Neural cell (in vitro differentiated cells): ENCODE results near the gene NOSTRIN. TPM values are rescaled to one million over a fixed set of nuclear protein-coding genes. Genes with fewer than 3 reads are reported as not detected.

Experiments
- H2AFZ ChIP-seq: fragments of 200-600, 300-800 bp; sonication (generic), shearing (Covaris generic); 2 replicates; pipeline ENCODE4 v1.6.0; 2014; ENCODE audit warnings: low read depth, mild to moderate bottlenecking, antibody characterized with exemption, low read length, moderate library complexity
- H3F3A ChIP-seq: fragments of 200-600 bp; shearing (Covaris generic); 2 replicates; pipeline ENCODE4 v1.6.1; 2016; ENCODE audit warnings: mild to moderate bottlenecking, moderate library complexity, mixed read lengths, antibody characterized with exemption, low read length; ENCODE audit not compliant: insufficient read depth, poor library complexity, severe bottlenecking
- H3K27ac ChIP-seq: fragments of 200-600, 300-800 bp; sonication (generic), shearing (Covaris generic); 2 replicates; pipeline ENCODE4 v1.5.1; 2014; ENCODE audit warnings: mild to moderate bottlenecking, low read length, moderate library complexity
- H3K27me3 ChIP-seq: fragments of 300-800, 200-600 bp; sonication (generic), shearing (Covaris generic); 2 replicates; pipeline ENCODE4 v1.6.0; 2014; ENCODE audit warnings: mild to moderate bottlenecking, low read depth, low read length, moderate library complexity; ENCODE audit not compliant: insufficient read depth
- H3K36me3 ChIP-seq: fragments of 300-800, 200-600 bp; sonication (generic), shearing (Covaris generic); 2 replicates; pipeline ENCODE4 v1.5.1; 2014; ENCODE audit warnings: mild to moderate bottlenecking, antibody characterized with exemption, low read length, moderate library complexity; ENCODE audit not compliant: insufficient read depth
- H3K4me2 ChIP-seq: fragments of 300-800, 200-600 bp; sonication (generic), shearing (Covaris generic); 2 replicates; pipeline ENCODE4 v1.6.0; 2014; ENCODE audit warnings: mild to moderate bottlenecking, low read length
- H3K4me3 ChIP-seq: fragments of 300-800, 200-600 bp; sonication (generic), shearing (Covaris generic); 2 replicates; pipeline ENCODE4 v1.5.1; 2014; ENCODE audit warnings: mild to moderate bottlenecking, low read length, moderate library complexity
- H3K79me2 ChIP-seq: fragments of 200-600 bp; shearing (Covaris generic); replicated peaks from 2 replicates; pipeline ENCODE4 v1.6.0; 2014; ENCODE audit warnings: mild to moderate bottlenecking, low read length, moderate library complexity; ENCODE audit not compliant: insufficient read depth
- H3K9ac ChIP-seq: fragments of 300-800, 200-600 bp; sonication (generic), shearing (Covaris generic); 2 replicates; pipeline ENCODE4 v1.6.1; 2016; ENCODE audit warnings: mild to moderate bottlenecking, low read length, mixed read lengths
- H3K9me2 ChIP-seq: fragments of 200-600 bp; shearing (Covaris generic); 2 replicates; pipeline ENCODE4 v1.6.1; 2016; ENCODE audit warnings: mild to moderate bottlenecking, low read length, mixed read lengths; ENCODE audit not compliant: insufficient read depth
- H3K9me3 ChIP-seq: fragments of 200-600, 300-800 bp; sonication (generic), shearing (Covaris generic); 2 replicates; pipeline ENCODE4 v1.6.1; 2016; ENCODE audit warnings: mild to moderate bottlenecking, mixed run types, low read length, moderate library complexity, mixed read lengths
- H4K20me1 ChIP-seq: fragments of 200-600 bp; shearing (Covaris generic); 2 replicates; pipeline ENCODE4 v1.6.1; 2016; ENCODE audit warnings: mild to moderate bottlenecking, mixed run types; ENCODE audit not compliant: insufficient read depth
- EP300 ChIP-seq: fragments of 450-650 bp; conservative IDR thresholded peaks from 2 replicates; pipeline ENCODE4 v1.6.1; 2014; ENCODE audit warnings: antibody characterized with exemption, mild to moderate bottlenecking, moderate library complexity; ENCODE audit not compliant: poor library complexity, severe bottlenecking
- EZH2 ChIP-seq: fragments of 200-600, 300-800 bp; shearing (Covaris generic), sonication (generic); IDR thresholded peaks from 2 replicates; pipeline ENCODE4 v1.6.1; 2014; ENCODE audit warnings: antibody characterized with exemption, low read length, borderline replicate concordance, mild to moderate bottlenecking; ENCODE audit not compliant: insufficient read depth, poor library complexity, severe bottlenecking
- MXI1 ChIP-seq: fragments of 450-650 bp; conservative IDR thresholded peaks from 2 replicates; pipeline ENCODE4 v1.6.1; 2014; ENCODE audit warnings: antibody characterized with exemption, mild to moderate bottlenecking; ENCODE audit not compliant: poor library complexity, severe bottlenecking
- POLR2AphosphoS5 ChIP-seq: IDR thresholded peaks from 2 replicates; pipeline ENCODE4 v1.6.1; 2012
- RAD21 ChIP-seq: fragments of 450-650 bp; conservative IDR thresholded peaks from 2 replicates; pipeline ENCODE4 v1.6.1; 2014; ENCODE audit warnings: antibody characterized with exemption, mild to moderate bottlenecking, moderate library complexity
- SMC3 ChIP-seq: fragments of 450-650 bp; conservative IDR thresholded peaks from 2 replicates; pipeline ENCODE4 v1.6.1; 2014; ENCODE audit warnings: antibody characterized with exemption, mild to moderate bottlenecking, moderate library complexity; ENCODE audit not compliant: poor library complexity
- TAF1 ChIP-seq: IDR thresholded peaks from 2 replicates; pipeline ENCODE4 v1.6.1; 2012; ENCODE audit warnings: low read depth
- polyA plus RNA-seq: library from polyadenylated mRNA; depleted of rRNA; stranded (reverse); fragments of >200 nt; gene quantifications from 2 replicates; pipeline ENCODE4 v1.2.3, GENCODE V29; 2014
- TF ChIP-seq, protein P1 (sequence below): fragments of 450-650 bp; IDR thresholded peaks from 2 replicates; pipeline ENCODE4 v1.5.1; 2014; ENCODE audit warnings: antibody characterized with exemption, mild to moderate bottlenecking, moderate library complexity; ENCODE audit not compliant: poor library complexity, severe bottlenecking
- TF ChIP-seq, protein P2 (sequence below): IDR thresholded peaks from 2 replicates; pipeline ENCODE4 v1.6.1; 2012; ENCODE audit warnings: borderline replicate concordance

Gene NOSTRIN
- polyA plus RNA-seq, 1 donor from 2014 or later: not detected

DNA sequence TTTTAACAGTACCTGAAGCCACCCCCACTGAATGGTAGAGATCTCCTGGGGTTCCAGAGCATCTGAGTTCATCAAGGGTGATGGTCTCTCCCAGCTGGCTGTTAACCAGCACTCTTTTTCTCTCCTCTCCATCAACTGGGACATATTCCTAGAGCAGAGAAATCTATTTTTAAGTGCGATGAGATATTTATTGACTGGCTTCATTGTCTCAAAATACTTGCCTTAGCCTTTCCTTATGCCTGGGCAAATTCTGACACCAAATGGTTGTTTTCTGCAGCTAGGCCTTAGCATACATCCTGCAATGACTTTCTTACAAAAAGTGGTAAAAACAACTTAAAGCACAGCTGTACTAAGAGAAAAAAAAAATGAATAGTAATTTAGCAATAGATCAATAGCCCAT is 19.6 kb downstream of the NOSTRIN start:
- Histone ChIP-seq H3K4me2 (no peak overlapping the region), H2AFZ (no peak overlapping the region), H3K27ac (no peak overlapping the region), H3K4me3 (no peak overlapping the region), H3K79me2 (no peaks in the 10 kb centered on the region), H3F3A (no peaks in the 10 kb centered on the region), H3K36me3 (no peaks in the 10 kb centered on the region), H3K9me2 (no peaks in the 10 kb centered on the region), H3K27me3 (no peaks in the 10 kb centered on the region), H3K9me3 (no peaks in the 10 kb centered on the region), H4K20me1 (no peaks in the 10 kb centered on the region), H3K9ac (no peak overlapping the region)
- TF ChIP-seq EZH2 (no peak), POLR2AphosphoS5 (no peak), SMC3 (no peak), TAF1 (no peak), EP300 (no peak), RAD21 (no peak), MXI1 (no peak)
- TF ChIP-seq, protein P1, sequence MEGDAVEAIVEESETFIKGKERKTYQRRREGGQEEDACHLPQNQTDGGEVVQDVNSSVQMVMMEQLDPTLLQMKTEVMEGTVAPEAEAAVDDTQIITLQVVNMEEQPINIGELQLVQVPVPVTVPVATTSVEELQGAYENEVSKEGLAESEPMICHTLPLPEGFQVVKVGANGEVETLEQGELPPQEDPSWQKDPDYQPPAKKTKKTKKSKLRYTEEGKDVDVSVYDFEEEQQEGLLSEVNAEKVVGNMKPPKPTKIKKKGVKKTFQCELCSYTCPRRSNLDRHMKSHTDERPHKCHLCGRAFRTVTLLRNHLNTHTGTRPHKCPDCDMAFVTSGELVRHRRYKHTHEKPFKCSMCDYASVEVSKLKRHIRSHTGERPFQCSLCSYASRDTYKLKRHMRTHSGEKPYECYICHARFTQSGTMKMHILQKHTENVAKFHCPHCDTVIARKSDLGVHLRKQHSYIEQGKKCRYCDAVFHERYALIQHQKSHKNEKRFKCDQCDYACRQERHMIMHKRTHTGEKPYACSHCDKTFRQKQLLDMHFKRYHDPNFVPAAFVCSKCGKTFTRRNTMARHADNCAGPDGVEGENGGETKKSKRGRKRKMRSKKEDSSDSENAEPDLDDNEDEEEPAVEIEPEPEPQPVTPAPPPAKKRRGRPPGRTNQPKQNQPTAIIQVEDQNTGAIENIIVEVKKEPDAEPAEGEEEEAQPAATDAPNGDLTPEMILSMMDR: no peak
- TF ChIP-seq, protein P2, sequence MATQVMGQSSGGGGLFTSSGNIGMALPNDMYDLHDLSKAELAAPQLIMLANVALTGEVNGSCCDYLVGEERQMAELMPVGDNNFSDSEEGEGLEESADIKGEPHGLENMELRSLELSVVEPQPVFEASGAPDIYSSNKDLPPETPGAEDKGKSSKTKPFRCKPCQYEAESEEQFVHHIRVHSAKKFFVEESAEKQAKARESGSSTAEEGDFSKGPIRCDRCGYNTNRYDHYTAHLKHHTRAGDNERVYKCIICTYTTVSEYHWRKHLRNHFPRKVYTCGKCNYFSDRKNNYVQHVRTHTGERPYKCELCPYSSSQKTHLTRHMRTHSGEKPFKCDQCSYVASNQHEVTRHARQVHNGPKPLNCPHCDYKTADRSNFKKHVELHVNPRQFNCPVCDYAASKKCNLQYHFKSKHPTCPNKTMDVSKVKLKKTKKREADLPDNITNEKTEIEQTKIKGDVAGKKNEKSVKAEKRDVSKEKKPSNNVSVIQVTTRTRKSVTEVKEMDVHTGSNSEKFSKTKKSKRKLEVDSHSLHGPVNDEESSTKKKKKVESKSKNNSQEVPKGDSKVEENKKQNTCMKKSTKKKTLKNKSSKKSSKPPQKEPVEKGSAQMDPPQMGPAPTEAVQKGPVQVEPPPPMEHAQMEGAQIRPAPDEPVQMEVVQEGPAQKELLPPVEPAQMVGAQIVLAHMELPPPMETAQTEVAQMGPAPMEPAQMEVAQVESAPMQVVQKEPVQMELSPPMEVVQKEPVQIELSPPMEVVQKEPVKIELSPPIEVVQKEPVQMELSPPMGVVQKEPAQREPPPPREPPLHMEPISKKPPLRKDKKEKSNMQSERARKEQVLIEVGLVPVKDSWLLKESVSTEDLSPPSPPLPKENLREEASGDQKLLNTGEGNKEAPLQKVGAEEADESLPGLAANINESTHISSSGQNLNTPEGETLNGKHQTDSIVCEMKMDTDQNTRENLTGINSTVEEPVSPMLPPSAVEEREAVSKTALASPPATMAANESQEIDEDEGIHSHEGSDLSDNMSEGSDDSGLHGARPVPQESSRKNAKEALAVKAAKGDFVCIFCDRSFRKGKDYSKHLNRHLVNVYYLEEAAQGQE: no peak

GRCh38 chr2:168825126-168825525 is 22.7 kb downstream of the NOSTRIN start:
- Histone ChIP-seq H3K4me3 (no peak overlapping the region), H2AFZ (no peak overlapping the region), H3K9me2 (no peaks in the 10 kb centered on the region), H3K9ac (no peak overlapping the region), H3K27me3 (no peaks in the 10 kb centered on the region), H3K36me3 (no peaks in the 10 kb centered on the region), H3K79me2 (no peaks in the 10 kb centered on the region), H3K4me2 (no peak overlapping the region), H3K9me3 (no peaks in the 10 kb centered on the region), H4K20me1 (no peaks in the 10 kb centered on the region), H3K27ac (no peak overlapping the region), H3F3A (no peaks in the 10 kb centered on the region)
- TF ChIP-seq POLR2AphosphoS5 (no peak), RAD21 (no peak), EZH2 (no peak), SMC3 (no peak), EP300 (no peak), MXI1 (no peak), TAF1 (no peak)
- TF ChIP-seq, protein P1: no peak
- TF ChIP-seq, protein P2: no peak
